ENCODE measurements around the gene IRF3.

Gene IRF3

GRCh38 chr19:49669516-49669915 lies 3.9 kb upstream of the IRF3 start:
- no peak for DNase-seq (ENCODE audit: low read depth in 2 of 2)

DNA sequence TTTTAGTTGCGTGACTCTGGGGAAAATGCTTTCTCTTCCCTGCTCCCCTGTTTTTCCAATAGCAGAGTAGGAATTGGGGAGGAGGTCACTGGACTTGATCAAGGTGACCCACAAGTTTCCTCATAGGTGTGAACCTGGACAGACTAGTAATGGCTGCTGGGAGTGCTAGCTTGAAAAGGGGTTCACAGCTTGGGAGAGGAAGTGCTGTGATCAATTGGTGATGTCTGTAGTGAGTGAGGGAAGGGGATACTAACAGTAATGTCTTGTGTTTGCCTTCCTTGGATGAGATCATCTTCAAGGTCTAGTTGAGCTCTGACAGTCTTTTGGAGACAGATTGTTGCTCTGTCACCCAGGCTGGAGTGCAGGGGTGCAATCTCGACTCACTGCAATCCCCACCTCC lies 1.8 kb upstream of the IRF3 start:
- no peak for DNase-seq (ENCODE audit: low read depth in 2 of 2)

DNA sequence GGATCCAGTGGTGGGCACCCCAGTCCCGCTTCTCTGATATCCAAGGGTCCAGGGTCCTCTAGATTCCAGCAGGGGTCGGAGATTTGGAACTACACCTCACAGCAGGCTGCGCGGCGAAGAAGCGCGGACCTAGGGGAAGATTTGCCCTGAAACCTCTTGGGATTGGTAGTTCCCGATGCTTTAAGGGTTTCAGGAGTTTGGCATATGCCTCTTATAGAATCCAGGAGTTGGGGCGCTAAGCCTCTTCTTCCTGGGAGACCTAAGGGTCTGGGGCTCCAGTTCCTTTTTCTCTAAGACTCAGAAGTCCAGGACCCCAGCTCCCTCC lies 425 bp upstream of the IRF3 start:
- DNase-seq (ENCODE audit: low read depth in 2 of 2), result no peak

- DNase-seq (ENCODE audit: low read depth in 2 of 2), result no peak
These were observed 664 bp downstream of the IRF3 start for GRCh38 chr19:49665036-49665350.

DNA sequence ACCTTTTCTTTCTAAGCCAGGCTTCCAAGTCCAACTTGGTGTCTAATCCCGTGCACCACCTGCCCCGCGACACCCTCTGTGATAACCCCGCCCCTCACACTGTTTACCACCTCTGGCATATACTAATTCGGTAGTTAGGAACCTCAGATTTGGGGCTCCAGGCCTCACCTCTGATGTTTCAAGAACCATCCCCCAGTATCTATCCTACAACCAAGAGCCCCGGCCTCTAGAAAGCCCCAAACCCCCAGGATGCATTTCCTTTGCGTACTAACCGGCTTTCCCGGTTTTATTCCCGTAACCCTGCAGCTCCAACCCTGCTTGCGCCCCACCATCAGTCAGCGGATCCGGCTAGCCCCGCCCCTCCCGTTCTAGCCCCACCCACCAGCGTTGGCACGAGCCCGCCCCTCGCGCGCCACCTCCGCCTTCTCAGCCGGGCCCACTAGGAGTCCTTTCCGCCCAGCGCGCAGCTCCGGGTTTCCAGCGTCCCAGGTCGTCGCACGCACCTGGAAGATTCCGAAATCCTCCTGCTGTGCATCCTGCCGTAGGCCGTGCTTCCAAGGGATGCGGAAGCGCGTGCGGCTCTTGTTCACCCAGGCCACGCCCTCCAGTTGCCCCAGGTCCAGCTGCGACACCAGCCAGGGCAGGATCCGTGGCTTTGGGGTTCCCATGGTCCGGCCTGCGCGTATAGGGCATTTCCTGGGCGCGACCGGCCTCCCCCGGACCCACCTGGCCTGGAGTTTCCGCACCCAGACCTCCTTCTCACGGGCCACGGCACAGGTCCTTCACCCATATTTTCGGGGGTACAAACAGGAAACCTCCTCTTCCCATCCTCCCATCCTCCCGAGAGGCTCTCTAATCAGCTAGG lies 1.3 kb downstream of the IRF3 start:
- peak; percentile 77 to 80 for DNase-seq (ENCODE audit: low read depth in 2 of 2)

DNA sequence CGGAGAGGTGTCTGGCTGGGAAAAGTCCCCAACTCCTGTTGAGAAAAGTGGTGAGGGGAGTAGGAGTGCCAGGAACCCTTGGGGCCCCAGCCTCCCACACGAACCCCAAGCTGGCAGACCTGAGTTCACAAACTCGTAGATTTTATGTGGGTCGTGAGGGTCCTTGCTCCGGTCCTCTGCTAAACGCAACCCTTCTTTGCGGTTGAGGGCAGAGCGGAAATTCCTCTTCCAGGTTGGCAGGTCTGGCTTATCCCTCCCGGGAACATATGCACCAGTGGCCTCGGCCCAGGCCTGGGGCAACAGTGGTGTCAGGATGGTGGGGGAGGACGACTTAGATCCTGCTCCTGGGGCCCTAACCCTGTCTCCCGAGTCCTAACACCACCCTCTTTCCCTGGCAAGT lies 2.4 kb downstream of the IRF3 start:
- DNase-seq (ENCODE audit: low read depth in 2 of 2), result no peak

GRCh38 chr19:49662011-49662410 lies 3.6 kb downstream of the IRF3 start:
- no peak for DNase-seq (ENCODE audit: low read depth in 2 of 2)

- DNase-seq (ENCODE audit: low read depth in 2 of 2), result no peak
These were observed 5.2 kb downstream of the IRF3 start for GRCh38 chr19:49660338-49660961.

- DNase-seq (ENCODE audit: low read depth in 2 of 2), result no peak
These were observed 6.9 kb downstream of the IRF3 start for GRCh38 chr19:49658566-49659442.

DNA sequence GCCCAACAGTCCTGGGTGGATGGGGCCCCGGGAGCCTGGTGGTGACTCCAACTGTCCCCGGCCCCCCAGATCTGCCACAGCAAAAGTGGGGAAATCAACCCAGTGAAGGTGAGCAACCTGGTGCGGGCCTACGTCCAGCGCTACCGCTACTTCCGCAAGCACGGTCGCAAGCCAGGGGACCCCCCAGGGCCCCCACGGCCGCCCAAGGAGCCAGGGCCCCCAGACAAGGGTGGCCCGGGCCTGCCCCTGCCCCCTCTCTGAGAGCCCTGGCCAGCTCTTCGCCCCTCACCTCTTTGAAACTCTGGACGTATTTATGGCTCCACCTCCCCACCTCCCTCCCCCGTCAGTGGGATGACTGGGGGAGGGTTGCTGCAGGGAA lies 7.5 kb downstream of the IRF3 start:
- DNase-seq (ENCODE audit: low read depth in 2 of 2), result no peak

DNA sequence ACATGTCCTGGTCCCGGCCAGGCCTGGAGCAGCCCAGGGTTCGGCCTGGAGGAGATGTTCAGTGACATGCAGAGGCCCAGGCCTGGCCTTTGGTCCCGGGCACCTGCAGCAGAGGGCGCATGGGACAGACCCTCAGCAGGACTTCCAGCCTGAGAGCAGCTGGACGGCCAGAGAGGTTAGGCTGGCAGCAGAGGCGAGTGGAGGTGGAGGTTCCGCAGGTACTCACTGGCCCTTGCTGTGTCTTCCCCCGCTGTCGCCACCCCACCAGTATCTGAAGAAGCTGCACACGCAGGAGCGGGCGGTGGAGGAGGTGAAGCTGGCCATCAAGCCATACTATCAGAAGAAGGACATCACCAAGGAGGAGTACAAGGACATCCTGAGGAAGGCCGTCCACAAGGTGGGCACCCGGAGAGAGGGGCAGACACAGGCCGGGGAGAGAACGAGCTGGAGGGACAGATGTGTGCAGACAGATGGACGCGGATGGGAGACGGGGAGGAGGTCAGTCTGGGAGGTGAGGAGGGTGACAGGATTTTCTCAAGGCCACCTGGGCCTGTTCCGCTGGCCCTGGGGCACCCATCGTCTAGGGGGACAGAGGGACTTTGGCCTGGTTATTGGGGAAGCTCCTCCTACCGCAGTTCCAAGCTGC lies 8.0 kb downstream of the IRF3 start:
- DNase-seq (ENCODE audit: low read depth in 2 of 2), result no peak

DNA sequence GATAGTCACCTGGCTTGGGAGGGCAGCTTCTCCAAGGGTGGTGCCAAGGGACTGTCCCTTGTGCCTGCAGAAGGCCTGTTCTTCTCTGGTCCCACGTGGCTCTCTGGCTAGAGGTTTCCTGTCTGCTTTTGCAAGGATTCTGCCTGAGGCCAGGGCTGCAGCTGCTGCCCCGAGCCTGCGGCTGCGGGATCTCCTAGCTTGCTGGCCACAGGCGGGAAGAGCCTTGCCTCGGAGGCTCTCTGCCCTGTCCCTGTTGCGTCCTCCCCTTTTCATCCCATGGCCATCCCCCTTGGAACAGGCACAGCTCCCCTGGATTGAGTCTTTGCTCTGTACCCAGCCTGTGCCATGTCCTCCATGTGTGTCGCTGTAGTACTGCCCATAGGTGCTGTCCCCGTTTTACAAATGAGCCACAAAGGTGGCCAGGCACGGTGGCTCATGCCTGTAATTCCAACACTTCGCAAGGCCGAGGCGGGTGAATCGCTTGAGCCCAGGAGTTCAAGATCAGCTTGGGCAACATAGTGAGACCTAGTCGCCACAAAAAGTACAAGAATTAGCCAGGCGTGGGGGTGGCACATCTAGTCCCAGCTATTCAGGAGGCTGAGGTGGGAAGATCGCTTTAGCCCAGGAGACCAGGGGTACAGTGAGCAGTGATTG lies 9.1 kb downstream of the IRF3 start:
- no peak for DNase-seq (ENCODE audit: low read depth in 2 of 2)

DNA sequence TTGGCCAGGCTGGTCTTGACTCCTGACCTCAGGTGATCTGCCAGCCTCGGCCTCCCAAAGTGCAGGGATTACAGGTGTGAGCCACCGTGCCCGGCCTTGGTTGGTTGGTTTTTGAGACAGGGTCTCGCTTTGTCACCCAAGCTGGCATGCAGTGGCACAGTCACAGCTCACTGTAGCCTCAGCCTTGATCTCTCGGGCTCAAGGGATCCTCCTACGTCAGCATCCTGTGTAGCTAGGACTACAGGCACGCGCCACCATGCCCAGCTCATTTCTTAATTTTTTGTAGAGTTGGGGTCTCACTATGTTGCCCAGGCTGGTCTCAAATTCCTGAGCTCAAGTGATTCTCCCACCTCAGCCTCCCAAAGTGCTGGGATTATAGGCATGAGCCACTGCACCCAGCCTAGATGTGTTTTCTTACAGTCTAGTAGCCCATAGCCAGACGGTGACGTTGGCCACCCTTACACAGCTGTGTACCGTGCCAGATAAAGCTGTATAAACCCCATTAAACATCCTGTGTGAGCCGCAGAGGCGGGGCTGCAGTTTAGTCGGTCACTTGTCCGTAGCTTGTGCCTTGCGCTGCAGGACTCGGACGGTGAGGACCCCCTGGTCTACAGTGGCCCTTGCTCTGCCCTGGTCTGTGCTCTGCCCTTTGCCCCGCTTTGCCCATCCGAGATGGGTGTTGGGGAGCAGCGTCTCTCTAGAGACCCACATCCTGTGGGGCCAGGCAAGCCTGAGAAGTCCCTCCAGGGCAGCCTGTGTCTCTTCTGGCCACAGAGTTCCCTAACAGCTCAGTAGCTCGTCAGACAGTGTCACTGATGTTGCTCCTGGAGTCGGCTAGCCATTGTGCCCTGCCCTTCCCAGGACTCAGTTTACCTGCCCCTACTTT lies 9.8 kb downstream of the IRF3 start:
- DNase-seq (ENCODE audit: low read depth in 2 of 2), result no peak

- no peak for DNase-seq (ENCODE audit: low read depth in 2 of 2)
These were observed 11.1 kb downstream of the IRF3 start for GRCh38 chr19:49654581-49654980.

- DNase-seq (ENCODE audit: low read depth in 2 of 2), result no peak
These were observed 12.2 kb downstream of the IRF3 start for GRCh38 chr19:49653466-49653806.

- no peak for DNase-seq (ENCODE audit: low read depth in 2 of 2)
These were observed 12.8 kb downstream of the IRF3 start for GRCh38 chr19:49652551-49653465.

DNA sequence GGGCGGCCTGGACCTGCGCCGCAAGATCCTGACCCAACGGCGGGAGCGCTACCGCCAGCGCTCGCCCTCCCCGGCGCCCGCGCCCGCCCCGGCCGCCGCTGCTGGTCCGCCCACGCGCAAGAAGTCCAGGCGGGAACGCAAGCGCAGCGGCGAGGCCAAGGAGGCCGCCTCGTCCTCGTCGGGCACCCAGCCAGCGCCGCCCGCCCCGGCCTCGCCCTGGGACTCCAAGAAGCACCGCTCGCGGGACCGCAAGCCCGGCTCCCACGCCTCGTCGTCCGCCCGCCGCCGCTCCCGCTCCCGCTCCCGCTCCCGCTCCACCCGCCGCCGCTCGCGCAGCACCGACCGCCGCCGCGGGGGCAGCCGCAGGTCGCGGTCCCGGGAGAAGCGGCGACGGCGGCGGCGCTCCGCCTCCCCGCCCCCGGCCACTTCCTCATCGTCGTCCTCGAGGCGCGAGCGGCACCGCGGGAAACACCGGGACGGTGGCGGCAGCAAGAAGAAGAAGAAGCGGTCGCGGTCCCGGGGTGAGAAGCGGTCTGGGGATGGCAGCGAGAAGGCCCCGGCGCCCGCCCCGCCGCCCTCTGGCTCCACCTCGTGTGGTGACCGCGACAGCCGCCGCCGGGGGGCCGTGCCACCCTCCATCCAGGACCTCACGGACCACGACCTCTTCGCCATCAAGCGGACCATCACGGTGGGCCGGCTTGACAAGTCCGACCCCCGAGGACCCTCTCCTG lies 13.7 kb downstream of the IRF3 start:
- no peak for DNase-seq (ENCODE audit: low read depth in 2 of 2)

DNA sequence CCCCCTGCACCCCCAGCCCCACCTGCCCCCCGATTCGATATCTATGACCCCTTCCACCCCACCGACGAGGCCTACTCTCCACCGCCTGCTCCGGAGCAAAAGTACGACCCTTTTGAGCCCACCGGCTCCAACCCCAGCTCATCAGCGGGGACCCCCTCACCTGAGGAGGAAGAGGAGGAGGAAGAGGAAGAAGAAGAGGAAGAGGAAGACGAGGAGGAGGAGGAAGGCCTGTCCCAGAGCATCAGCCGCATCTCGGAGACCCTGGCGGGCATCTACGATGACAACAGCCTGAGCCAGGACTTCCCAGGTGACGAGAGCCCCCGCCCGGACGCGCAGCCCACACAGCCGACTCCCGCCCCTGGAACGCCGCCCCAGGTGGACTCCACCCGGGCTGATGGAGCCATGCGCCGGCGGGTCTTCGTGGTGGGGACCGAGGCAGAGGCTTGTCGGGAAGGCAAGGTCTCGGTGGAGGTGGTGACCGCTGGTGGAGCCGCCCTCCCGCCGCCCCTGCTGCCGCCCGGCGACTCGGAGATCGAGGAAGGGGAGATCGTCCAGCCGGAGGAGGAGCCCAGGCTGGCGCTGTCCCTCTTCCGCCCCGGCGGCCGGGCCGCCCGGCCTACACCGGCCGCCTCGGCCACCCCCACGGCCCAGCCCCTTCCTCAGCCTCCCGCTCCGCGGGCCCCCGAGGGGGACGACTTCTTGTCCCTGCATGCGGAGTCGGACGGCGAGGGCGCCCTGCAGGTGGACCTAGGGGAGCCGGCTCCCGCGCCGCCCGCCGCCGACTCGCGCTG lies 14.4 kb downstream of the IRF3 start:
- DNase-seq (ENCODE audit: low read depth in 2 of 2), result no peak

Measured in stimulated activated CD8-positive, alpha-beta memory T cell treated with anti-CD3 and anti-CD28 coated beads, Interleukin-15, amount 100 ng/mL, for 4 hours (primary cell).